Endothelial cell of umbilical vein (primary cell): ENCODE data around the gene EPC2. TPM values are rescaled to one million over a fixed set of nuclear protein-coding genes. Genes with fewer than 3 reads are reported as not detected.

Source experiments
- BruUV-seq: library from RNA; stranded (reverse); fragments of 400-500 nt; replicated peaks from 2 replicates; lab custom pipeline; 2021; lab: Mats Ljungman, UMichigan
- CTCF ChIA-PET: fragments of 300-600, 350-600 bp; sonication (Branson Sonifier 250); formaldehyde crosslinking; loops from one replicate; lab custom pipeline; 2021; ENCODE audit warnings: antibody characterized with exemption, inconsistent platforms; lab: Charles Lee
- POLR2A ChIA-PET: fragments of 300-600, 350-600 bp; sonication (Branson Sonifier 250); formaldehyde crosslinking; loops from one replicate; lab custom pipeline; 2021; ENCODE audit warnings: antibody characterized with exemption, inconsistent platforms; lab: Charles Lee
- DNase-seq: peaks from one replicate; pipeline ENCODE4 v3.0.0-alpha.2; 2011; ENCODE audit warnings: low read depth, low spot score
- FAIRE-seq: peaks from 2 replicates; lab custom pipeline; 2011; peaks lifted over from hg19 to GRCh38; lab: Jason Lieb, UNC
- H2AFZ ChIP-seq: 2 replicates; pipeline ENCODE4 v1.6.0; 2012; ENCODE audit warnings: low read depth, low read length, control low read depth, inconsistent platforms
- H3K27ac ChIP-seq: 2 replicates; pipeline ENCODE4 v1.5.1; 2011; ENCODE audit warnings: low read depth, mild to moderate bottlenecking, control low read depth, low read length, moderate library complexity; ENCODE audit not compliant: insufficient read depth
- H3K27me3 ChIP-seq, 2 experiments: 2 replicates each; pipeline versions ENCODE4 v1.6.0 to v1.6.1; 2011; ENCODE audit warnings: low read length in 2 of 2, mixed read lengths in 1 of 2; ENCODE audit not compliant: control insufficient read depth in 2 of 2, insufficient read depth in 2 of 2
- H3K36me3 ChIP-seq, 2 experiments: 2 replicates in 1 of 2; 3 replicates in 1 of 2; pipeline ENCODE4 v1.5.1; 2011; ENCODE audit warnings: low read length in 2 of 2, mild to moderate bottlenecking in 1 of 2, moderate library complexity in 1 of 2; ENCODE audit not compliant: control insufficient read depth in 2 of 2, insufficient read depth in 2 of 2; ENCODE audit errors: extremely low read depth in 1 of 2
- H3K4me1 ChIP-seq: 3 replicates; pipeline ENCODE4 v1.5.1; 2011; ENCODE audit warnings: mild to moderate bottlenecking, low read length; ENCODE audit not compliant: control insufficient read depth, insufficient read depth; ENCODE audit errors: extremely low read depth
- H3K4me2 ChIP-seq: 2 replicates; pipeline ENCODE4 v1.6.1; 2011; ENCODE audit warnings: low read length, control low read depth, mixed read lengths; ENCODE audit not compliant: insufficient read depth
- H3K4me3 ChIP-seq, 3 experiments: fragments of 200-600 bp in 1 of 3; sonication (generic), shearing (Covaris generic) in 1 of 3; replicated peaks in 1 of 3; 2 replicates each; pipeline ENCODE4 v1.5.1; 2011 to 2016; ENCODE audit warnings: control low read depth in 3 of 3, low read length in 3 of 3, mild to moderate bottlenecking in 2 of 3, inconsistent platforms in 1 of 3, low read depth in 1 of 3, moderate library complexity in 1 of 3; ENCODE audit not compliant: insufficient read depth in 1 of 3
- H3K79me2 ChIP-seq: 2 replicates; pipeline ENCODE4 v1.6.0; 2012; ENCODE audit warnings: low read length, inconsistent platforms; ENCODE audit not compliant: control insufficient read depth, insufficient read depth
- H3K9ac ChIP-seq: replicated peaks from 2 replicates; pipeline ENCODE3; 2011; ENCODE audit warnings: low read length, control low read depth; ENCODE audit not compliant: insufficient read depth; ENCODE audit errors: extremely low read depth
- H3K9me1 ChIP-seq: replicated peaks from 3 replicates; pipeline ENCODE4 v1.6.0; 2011; ENCODE audit warnings: mild to moderate bottlenecking, low read length; ENCODE audit not compliant: control insufficient read depth, insufficient read depth; ENCODE audit errors: extremely low read depth
- H3K9me3 ChIP-seq: replicated peaks from 2 replicates; pipeline ENCODE4 v1.5.1; 2012; ENCODE audit warnings: low read length, inconsistent platforms; ENCODE audit not compliant: control insufficient read depth, insufficient read depth
- H4K20me1 ChIP-seq: replicated peaks from 2 replicates; pipeline ENCODE3; 2011; ENCODE audit warnings: mild to moderate bottlenecking, low read length; ENCODE audit not compliant: control insufficient read depth, insufficient read depth; ENCODE audit errors: extremely low read depth
- CTCF ChIP-seq, 2 donors: IDR thresholded peaks; 1 replicate in 1 of 2; 2 replicates in 1 of 2; pipeline ENCODE4 v1.5.1; 2011; ENCODE audit warnings: low read length in 2 of 2, mild to moderate bottlenecking in 2 of 2, moderate library complexity in 2 of 2, control low read depth in 1 of 2, inconsistent platforms in 1 of 2, low read depth in 1 of 2; ENCODE audit not compliant: insufficient read depth in 1 of 2; ENCODE audit errors: extremely low read depth in 1 of 2
- EZH2 ChIP-seq: IDR thresholded peaks from 2 replicates; pipeline ENCODE4 v1.6.1; 2012; ENCODE audit warnings: borderline replicate concordance, low read depth, mild to moderate bottlenecking, moderate library complexity, low read length, inconsistent platforms; ENCODE audit not compliant: severe bottlenecking
- FOS ChIP-seq: IDR thresholded peaks from 2 replicates; pipeline ENCODE4 v1.6.1; 2011; ENCODE audit warnings: mild to moderate bottlenecking, low read length, moderate library complexity, borderline replicate concordance; ENCODE audit not compliant: insufficient read depth
- GATA2 ChIP-seq: IDR thresholded peaks from 2 replicates; pipeline ENCODE4 v1.7.0; 2011; ENCODE audit warnings: low read depth, mild to moderate bottlenecking, moderate library complexity, mixed read lengths, low read length; ENCODE audit not compliant: insufficient read length, insufficient read depth
- JUN ChIP-seq: IDR thresholded peaks from 2 replicates; pipeline ENCODE4 v1.6.1; 2011; ENCODE audit warnings: borderline replicate concordance, low read depth; ENCODE audit not compliant: insufficient read length, insufficient read depth
- MAX ChIP-seq: IDR thresholded peaks from 2 replicates; pipeline ENCODE4 v1.6.1; 2011; ENCODE audit not compliant: insufficient read depth, insufficient read length
- MYC ChIP-seq: IDR thresholded peaks from one replicate; pipeline ENCODE4 v1.6.1; 2011; ENCODE audit warnings: mild to moderate bottlenecking, low read depth, low read length
- POLR2A ChIP-seq: IDR thresholded peaks from 2 replicates; pipeline ENCODE4 v1.6.1; 2012; ENCODE audit warnings: low read depth, mild to moderate bottlenecking, control low read depth, low read length
- POLR2AphosphoS5 ChIP-seq: IDR thresholded peaks from 2 replicates; pipeline ENCODE4 v1.6.1; 2012; ENCODE audit warnings: low read depth, mild to moderate bottlenecking, control low read depth, low read length, moderate library complexity; ENCODE audit not compliant: insufficient read depth
- dilution Hi-C: fragments of 300-500 bp; cut with MboI; formaldehyde crosslinking; loops from one replicate; pipeline ENCODE4 v1.15.0; 2019; ENCODE audit warnings: low sequenced_read_pairs; ENCODE audit not compliant: extremely low pct_ligation_motif_present
- intact Hi-C: fragments of 100-400 bp; cut with micrococcal nuclease; formaldehyde crosslinking; loops from one replicate; pipeline ENCODE4 v1.10.0; 2022
- polyA plus RNA-seq, 4 experiments: library from polyadenylated mRNA; depleted of rRNA in 3 of 4; stranded (reverse) in 3 of 4; unstranded in 1 of 4; fragments of >200 nt; gene quantifications; 2 replicates each; pipeline versions ENCODE4 v1.2.1 to v1.2.3, GENCODE V29; 2011 to 2012; ENCODE audit warnings: missing spikeins in 1 of 4
- total RNA-seq: library from RNA; stranded (reverse); gene quantifications from 2 replicates; pipeline ENCODE4 v1.2.3, GENCODE V29; 2021

The EPC2 gene
- total and polyA plus RNA-seq, 2 donors (not counting 3 experiments of a cell fraction or from before 2014, with no cell fraction given), result 15.1 to 25.2 TPM

GRCh38 chr2:148720501-148721001, 76.0 kb downstream of the EPC2 start:
- Histone ChIP-seq H3K27ac (no peak overlapping the region), H3K9ac (no peak overlapping the region), H3K4me1 (no peaks in the 10 kb centered on the region), H3K4me3 (no peak overlapping the region), H3K36me3 (no peaks in the 10 kb centered on the region), H3K9me1 (no peaks in the 10 kb centered on the region), H2AFZ (no peak overlapping the region), H3K79me2 (peaks cover 85% of the 10 kb centered on the region), H4K20me1 (peaks cover 4% of the 10 kb centered on the region), H3K4me2 (no peak overlapping the region), H3K9me3 (no peaks in the 10 kb centered on the region), H3K27me3 (no peaks in the 10 kb centered on the region)
- no peak for FAIRE-seq
- intact Hi-C loops, result no loop called here
- dilution Hi-C loops, result no loop called here
- no peak for TF ChIP-seq CTCF (IDR thresholded peaks at IDR 0.05; ENCODE audit: extremely low read depth in 1 of 2, insufficient read depth in 1 of 2, low read depth in 1 of 2, low read length in 2 of 2)
- TF ChIP-seq MYC, result no peak
- no peak for TF ChIP-seq MAX
- no peak for TF ChIP-seq GATA2
- no peak for TF ChIP-seq JUN
- no peak for TF ChIP-seq FOS
- TF ChIP-seq POLR2AphosphoS5, result no peak
- TF ChIP-seq POLR2A, result no peak
- TF ChIP-seq EZH2, result no peak
- BruUV-seq, result no TSS peak
- CTCF ChIA-PET, result no interaction called here
- POLR2A ChIA-PET, result no interaction called here
- no peak for DNase-seq
